A549 treated with AZD2906 at 1 μM for 4 hours (cell line): ENCODE results near the gene NOS3. TPM values are rescaled to one million over a fixed set of nuclear protein-coding genes. Genes with fewer than 3 reads are reported as not detected.

Experiments used
- total RNA-seq: library from RNA; stranded (reverse); fragments of 200-300 nt; extraction: Qiagen RNA extraction; gene quantifications from 5 replicates; pipeline ENCODE4 v1.2.3, GENCODE V29; 2022

Gene NOS3
- total RNA-seq = 0.30 to 0.69 TPM (median 0.58 TPM) in 5 replicates

DNA sequence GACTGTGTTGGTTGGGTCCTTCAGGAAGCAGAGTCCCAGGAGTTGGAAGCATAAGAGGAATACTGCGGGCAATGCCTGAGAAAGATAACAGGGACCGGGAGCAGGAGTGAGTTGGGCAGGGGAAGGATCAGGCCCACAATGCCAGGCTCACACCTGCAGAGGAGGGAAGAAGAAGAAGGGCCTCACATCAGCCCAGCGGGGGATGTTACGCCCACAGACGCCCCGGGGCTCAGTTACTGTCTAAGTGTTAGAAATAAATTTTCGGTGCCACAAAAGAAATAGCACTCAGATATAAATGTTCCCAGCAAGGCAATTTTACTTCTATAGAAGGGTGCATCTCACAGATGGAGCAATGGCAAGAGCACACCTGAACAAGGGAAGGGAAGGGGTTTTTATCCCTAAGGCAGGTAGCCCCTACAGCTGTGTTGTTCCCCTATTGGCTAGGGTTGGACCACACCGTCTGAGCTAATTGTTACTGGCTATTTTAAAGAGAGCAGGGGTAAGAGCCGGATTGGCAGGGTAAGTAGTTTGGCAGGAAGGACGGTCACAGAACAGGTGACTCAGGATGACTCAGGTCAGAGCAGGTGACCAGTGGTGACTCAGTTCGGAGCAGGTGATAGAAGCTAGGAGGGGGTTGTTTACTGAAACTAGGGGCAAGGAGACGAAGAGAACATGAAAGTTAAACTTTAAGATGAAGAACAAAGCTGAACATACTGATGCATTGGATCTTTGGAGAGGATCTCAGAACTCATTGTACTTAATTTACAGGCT, at the start of gene NOS3:
NOS3 (plus strand) TSS at position 602 of the 771 bp plus-strand sequence. CDS start 2,787 bp downstream, outside the sequence.

DNA sequence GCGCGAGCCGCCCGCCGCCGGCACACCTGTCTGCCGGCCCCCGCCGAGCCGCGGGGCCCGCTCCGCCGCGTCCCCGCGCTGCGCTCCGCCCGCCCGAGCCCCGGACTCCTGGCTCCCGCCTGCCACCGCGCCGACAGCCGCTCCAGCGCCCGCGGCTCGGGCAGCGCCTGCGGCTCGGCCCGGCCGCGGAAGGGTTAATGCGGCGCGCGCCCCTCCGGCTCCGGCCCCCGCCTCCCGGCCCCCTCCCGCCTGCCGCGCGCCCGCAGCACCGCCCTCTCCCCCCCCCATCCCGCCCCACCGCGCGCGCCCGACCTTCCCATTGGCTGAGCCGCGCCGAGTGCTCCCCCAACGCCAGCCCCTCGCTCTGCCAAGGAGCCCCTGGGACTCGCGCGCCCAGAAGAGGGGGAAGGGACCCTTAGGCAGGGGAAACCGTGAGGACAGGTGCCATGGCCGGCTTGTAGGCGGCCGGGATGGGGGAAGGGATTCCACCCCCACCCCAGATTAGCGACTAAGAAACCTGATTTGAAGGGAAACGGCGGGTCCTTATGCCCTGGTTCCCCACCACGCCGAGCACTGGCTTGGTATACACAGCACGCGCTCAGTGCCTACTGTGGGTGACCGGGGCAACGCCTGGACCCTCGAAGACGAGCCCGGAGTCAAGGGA, 12.6 kb upstream of the NOS3 start, which contains the start of gene KCNH2:
KCNH2 (minus strand) TSS at position 196 of the 664 bp plus-strand sequence. CDS start 408 bp downstream, outside the sequence.

DNA sequence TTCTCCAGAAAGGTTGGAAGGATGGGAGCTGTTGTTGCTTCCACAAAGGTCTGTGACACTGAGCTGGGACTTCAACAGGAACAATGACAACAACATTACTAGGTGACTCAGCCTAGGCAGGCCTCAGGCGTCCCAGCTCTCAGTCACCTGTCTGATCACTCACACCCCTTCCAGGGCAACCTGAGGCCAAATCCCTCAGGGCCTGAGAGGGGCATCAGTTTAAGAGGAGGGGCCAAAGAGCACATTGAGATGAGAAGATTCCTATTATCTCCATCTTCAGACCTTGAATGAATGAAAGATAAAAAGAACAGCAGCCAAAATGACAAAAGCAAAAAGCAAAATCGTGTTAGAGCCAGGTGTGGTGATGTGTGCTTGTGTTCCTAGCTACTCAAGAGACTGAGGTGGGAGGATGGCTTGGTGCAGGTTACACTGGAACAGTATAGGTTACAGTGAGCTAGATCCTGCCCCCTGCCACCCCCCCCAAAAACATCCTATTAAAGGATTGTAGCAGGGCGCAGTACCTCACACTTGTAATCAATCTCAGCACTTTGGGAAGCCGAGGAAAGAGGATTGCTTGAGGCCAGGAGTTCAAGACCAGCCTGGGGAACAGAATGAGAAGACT, 33.7 kb downstream of the NOS3 start, which contains the start of gene ATG9B:
ATG9B (minus strand) TSS at position 60 of the 622 bp plus-strand sequence. CDS start 71 bp downstream, outside the sequence.

DNA sequence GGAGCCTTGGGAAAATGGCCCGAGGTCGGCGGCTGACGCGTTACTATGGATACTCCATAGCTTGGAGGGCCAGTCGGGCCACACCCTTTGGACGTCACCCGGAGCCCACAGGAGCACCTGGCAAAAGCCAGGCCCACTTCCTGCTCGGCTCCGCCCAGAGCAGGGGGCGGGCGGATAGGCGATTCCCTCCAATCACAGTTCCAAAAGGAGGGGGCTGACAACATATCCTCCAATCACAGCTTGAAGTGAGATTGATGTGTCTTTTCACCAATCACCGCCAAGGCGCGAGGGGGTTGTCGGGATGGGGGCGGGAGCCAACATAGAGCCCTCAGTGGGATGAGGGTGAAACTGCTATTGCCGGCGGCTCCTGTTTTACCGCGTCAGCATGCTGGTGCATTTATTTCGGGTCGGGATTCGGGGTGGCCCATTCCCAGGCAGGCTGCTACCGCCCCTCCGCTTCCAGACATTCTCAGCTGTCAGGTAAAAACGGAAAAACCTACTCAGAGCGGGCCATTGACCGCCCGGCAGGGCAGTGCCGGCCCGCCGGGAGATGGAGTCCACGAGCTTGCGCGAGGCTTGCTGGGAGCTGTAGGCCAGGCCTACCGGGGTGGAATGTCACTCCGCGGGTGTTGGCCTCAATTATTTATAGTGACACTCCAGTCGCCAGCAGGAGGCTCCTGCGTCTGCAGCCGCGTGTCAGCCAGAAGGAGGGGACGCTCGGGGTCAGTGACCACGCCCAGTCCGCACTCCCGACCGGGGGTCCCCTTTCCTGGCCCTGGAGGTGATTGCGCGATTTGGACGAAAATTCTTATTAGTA, 37.5 kb downstream of the NOS3 start, which contains the start of gene ABCB8:
ABCB8 (plus strand) TSS at position 320 of the 817 bp plus-strand sequence; CDS start at position 386, 66 bp downstream.

DNA sequence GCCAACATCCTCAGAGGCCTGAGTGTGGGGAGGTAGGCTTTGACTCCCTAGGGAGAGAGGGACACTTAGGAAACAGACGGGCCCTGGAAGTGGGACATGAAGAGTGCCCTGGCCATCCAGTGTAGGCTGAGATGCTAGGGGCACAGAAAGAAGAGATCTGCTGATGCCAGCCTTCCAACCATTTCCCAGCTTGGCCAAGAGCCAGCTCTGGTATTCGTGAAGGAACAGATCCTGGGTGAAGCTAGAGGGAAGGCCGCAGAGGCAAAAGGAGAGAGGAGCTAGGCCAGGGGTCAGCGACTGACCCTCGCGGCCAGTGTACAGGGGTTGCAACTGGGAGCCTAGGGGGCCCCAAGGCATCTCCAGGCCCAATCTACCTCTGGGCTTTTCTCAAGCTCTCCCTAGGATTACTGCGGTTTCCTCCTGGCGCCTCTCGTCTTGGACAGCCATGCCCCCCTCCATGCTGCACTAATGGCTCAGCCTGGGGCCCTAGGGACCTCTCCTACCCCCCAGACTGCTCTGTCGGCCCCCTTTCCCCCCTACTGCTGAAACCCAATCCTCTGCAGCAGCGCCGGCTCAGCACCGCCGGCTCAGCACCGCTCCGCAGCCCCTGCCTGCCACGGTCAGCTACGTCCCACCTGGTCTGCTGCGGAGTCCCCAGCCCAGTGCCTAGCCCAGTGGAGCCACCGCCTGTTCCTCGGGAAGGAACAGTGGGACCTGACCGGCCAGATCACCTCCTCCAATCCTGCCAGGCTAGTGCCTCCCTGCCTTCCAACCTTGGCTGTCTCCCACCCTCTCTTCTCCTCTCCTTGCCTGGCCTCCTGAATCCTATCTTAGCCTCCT, 57.4 kb downstream of the NOS3 start, which contains the start of gene ASIC3:
ASIC3 (plus strand) TSS at position 556 of the 840 bp plus-strand sequence. CDS start 355 bp downstream, outside the sequence.

DNA sequence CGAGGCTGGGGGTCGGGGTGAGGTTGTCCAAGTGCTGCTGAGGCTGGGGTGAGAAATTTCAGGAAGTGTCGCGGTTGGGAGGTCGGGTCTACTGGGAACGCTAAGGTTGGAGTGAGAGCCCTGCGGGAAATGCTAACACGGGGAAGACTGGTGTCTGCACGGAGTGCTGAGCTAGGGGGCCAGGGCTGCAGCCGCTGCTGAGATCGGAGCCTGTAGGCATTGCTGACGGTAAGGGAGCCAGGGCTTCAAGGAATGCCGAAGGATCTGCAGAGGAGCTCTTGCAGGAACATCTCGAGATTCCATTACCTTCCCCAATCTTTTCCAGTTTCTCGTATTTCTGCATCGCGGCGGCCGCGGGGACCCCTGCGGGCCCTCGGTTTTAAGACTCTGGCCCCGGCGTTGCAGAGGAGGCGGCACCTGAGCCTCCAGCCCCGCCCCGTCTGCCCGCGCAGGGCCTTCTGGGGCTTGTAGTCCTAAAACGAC, 66.7 kb downstream of the NOS3 start, which contains the start of gene CDK5:
CDK5 (minus strand) TSS at position 392 of the 483 bp plus-strand sequence; CDS start at position 343, 49 bp downstream.

DNA sequence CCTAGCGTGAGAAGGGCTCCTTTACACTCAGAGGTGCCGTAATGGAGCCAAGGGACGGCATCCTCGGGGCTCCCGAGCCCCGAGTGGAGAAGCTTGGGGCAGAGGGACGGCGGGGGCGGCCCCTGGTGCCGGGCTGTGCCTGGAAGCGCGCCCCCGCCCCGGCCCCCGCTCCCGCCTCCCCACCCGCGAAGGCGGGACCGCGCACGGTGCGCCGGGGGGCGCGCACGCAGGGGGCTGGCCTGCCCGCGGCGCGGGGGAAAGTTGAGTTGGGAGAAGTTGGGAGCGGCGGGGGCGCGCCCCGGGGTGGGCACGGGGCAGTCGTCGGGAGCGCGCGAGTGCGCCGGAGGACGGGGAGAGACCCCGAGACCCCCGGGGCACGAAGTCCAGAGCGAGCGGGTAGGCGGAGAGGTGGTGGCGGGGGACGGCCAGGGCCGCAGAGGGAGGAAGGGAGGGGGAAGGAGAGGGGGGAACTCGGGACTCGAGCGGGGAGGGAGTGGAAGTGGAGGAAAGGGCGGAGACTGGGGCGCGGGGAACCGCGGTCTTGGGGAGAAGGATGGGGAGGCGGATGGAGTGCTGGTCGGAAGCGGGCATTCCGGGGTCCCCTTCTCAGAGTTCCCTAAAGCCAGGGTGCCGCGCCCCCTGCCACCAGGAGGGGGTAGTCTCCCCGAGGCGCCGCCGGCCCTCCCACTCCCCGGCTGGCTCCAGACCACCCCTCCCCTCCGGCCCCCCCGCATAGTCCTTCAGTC, 68.7 kb downstream of the NOS3 start, which contains the start of gene SLC4A2:
SLC4A2 (plus strand) TSS at position 223 of the 746 bp plus-strand sequence. CDS start 2,399 bp downstream, outside the sequence.

Other genes starting within 250 kb of the NOS3 start
- 0.06 to 0.17 TPM (median 0.14 TPM) in 3 of 5 replicates, not detected in the others for gene TMEM176B, start 190.7 kb upstream of the NOS3 start, total RNA-seq
- 0.16 TPM in 1 of 5 replicates, not detected in the others for gene TMEM176A, start 190.2 kb upstream of the NOS3 start, total RNA-seq
- gene AOC1, start 138.5 kb upstream of the NOS3 start, total RNA-seq = 0.02 to 0.07 TPM (median 0.05 TPM) in 4 of 5 replicates, not detected in the other
- 4.0 to 5.9 TPM (median 5.4 TPM) in 5 replicates for gene KCNH2, start 12.7 kb upstream of the NOS3 start, total RNA-seq
- gene ATG9B, start 33.5 kb downstream of the NOS3 start, total RNA-seq = 0.28 to 0.88 TPM (median 0.71 TPM) in 5 replicates
- 36.9 to 51.7 TPM (median 49.2 TPM) in 5 replicates for gene ABCB8, start 37.4 kb downstream of the NOS3 start, total RNA-seq
- gene ASIC3, start 57.5 kb downstream of the NOS3 start, total RNA-seq = 5.1 to 9.9 TPM (median 8.9 TPM) in 5 replicates
- gene CDK5, start 66.9 kb downstream of the NOS3 start, total RNA-seq = 29.4 to 32.4 TPM (median 30.5 TPM) in 5 replicates
- 168 to 269 TPM (median 251 TPM) in 5 replicates for gene SLC4A2, start 68.6 kb downstream of the NOS3 start, total RNA-seq
- 54.6 to 80.1 TPM (median 75.3 TPM) in 5 replicates for gene FASTK, start 89.8 kb downstream of the NOS3 start, total RNA-seq
- 36.0 to 59.2 TPM (median 58.8 TPM) in 5 replicates for gene TMUB1, start 92.5 kb downstream of the NOS3 start, total RNA-seq
- gene AGAP3, start 95.5 kb downstream of the NOS3 start, total RNA-seq = 46.2 to 59.5 TPM (median 59.1 TPM) in 5 replicates
- gene GBX1, start 176.7 kb downstream of the NOS3 start, total RNA-seq = 0.09 TPM in 1 of 5 replicates, not detected in the others
- gene ASB10, start 196.2 kb downstream of the NOS3 start, total RNA-seq = not detected in 5 replicates
- not detected in 5 replicates for gene H2BK1, start 219.5 kb downstream of the NOS3 start, total RNA-seq
- 59.8 to 64.2 TPM (median 62.4 TPM) in 5 replicates for gene ABCF2, start 236.2 kb downstream of the NOS3 start, total RNA-seq
- gene CHPF2, start 241.5 kb downstream of the NOS3 start, total RNA-seq = 38.8 to 44.8 TPM (median 43.5 TPM) in 5 replicates